K562 (cell line): ENCODE data around the gene MGAT4B. TPM values are rescaled to one million over a fixed set of nuclear protein-coding genes. Genes with fewer than 3 reads are reported as not detected.

Experiments
- ARID1B ChIP-seq: fragments of 450-650 bp; IDR thresholded peaks from 2 replicates; pipeline ENCODE4 v1.6.1; 2016; ENCODE audit warnings: antibody characterized with exemption, mild to moderate bottlenecking, inconsistent platforms
- BRD9 ChIP-seq: fragments of 450-650 bp; IDR thresholded peaks from 2 replicates; pipeline ENCODE4 v1.6.1; 2018; ENCODE audit warnings: low read depth; ENCODE audit not compliant: partially characterized antibody
- CBX1 ChIP-seq: sonication (generic); IDR thresholded peaks from 2 replicates; pipeline ENCODE4 v1.6.1; 2016; ENCODE audit warnings: antibody characterized with exemption, low read depth, mild to moderate bottlenecking
- CHD4 ChIP-seq: fragments of 200-600 bp; sonication (generic); IDR thresholded peaks from 3 replicates; pipeline ENCODE4 v1.6.1; 2012; ENCODE audit warnings: low read depth, mild to moderate bottlenecking, mixed read lengths, low read length, inconsistent platforms; ENCODE audit not compliant: insufficient read depth, insufficient replicate concordance, poor library complexity, severe bottlenecking
- DDX20 ChIP-seq: fragments of 450-650 bp; IDR thresholded peaks from 2 replicates; pipeline ENCODE4 v1.6.1; 2016; ENCODE audit warnings: missing genetic modification characterization, low read depth, mild to moderate bottlenecking, missing compliant biosample characterization, moderate library complexity
- ESRRA ChIP-seq: fragments of 450-650 bp; IDR thresholded peaks from 2 replicates; pipeline ENCODE4 v1.6.1; 2014; ENCODE audit warnings: low read depth, mild to moderate bottlenecking, moderate library complexity, borderline replicate concordance
- HNRNPH1 ChIP-seq: fragments of 200-400 bp; formaldehyde crosslinking; optimal IDR thresholded peaks from 2 replicates; pipeline ENCODE3; 2017; ENCODE audit warnings: low read depth, mild to moderate bottlenecking, low read length, moderate library complexity
- NFYB ChIP-seq: IDR thresholded peaks from 2 replicates; pipeline ENCODE4 v1.6.1; 2011; ENCODE audit warnings: mild to moderate bottlenecking, moderate library complexity; ENCODE audit not compliant: insufficient read length; ENCODE audit errors: extremely low read depth
- NR2C1 ChIP-seq, 2 experiments: fragments of 450-650 bp; IDR thresholded peaks; 2 replicates each; pipeline ENCODE4 v1.6.1; 2017; ENCODE audit warnings: mild to moderate bottlenecking in 2 of 2, antibody characterized with exemption in 1 of 2, inconsistent platforms in 1 of 2, missing compliant biosample characterization in 1 of 2, missing genetic modification characterization in 1 of 2
- PPARD ChIP-seq: fragments of 250-450 bp; sonication (Bioruptor Pico); IDR thresholded peaks from 2 replicates; pipeline ENCODE4 v1.8.0; 2022; ENCODE audit warnings: inconsistent platforms, mild to moderate bottlenecking, moderate library complexity
- PTBP1 ChIP-seq: fragments of 200-400 bp; formaldehyde crosslinking; IDR thresholded peaks from 2 replicates; pipeline ENCODE4 v1.6.1; 2017; ENCODE audit warnings: low read depth, low read length
- PYGO2 ChIP-seq: fragments of 450-650 bp; IDR thresholded peaks from 2 replicates; pipeline ENCODE4 v1.6.1; 2016; ENCODE audit warnings: mild to moderate bottlenecking, missing genetic modification characterization, moderate library complexity, missing compliant biosample characterization
- RFX5 ChIP-seq: IDR thresholded peaks from 2 replicates; pipeline ENCODE4 v1.6.1; 2011; ENCODE audit warnings: low read depth, mild to moderate bottlenecking, improper control_type of control experiment, low read length
- SAP30 ChIP-seq: fragments of 200-600 bp; sonication (generic); IDR thresholded peaks from 2 replicates; pipeline ENCODE4 v1.6.1; 2012; ENCODE audit warnings: borderline replicate concordance, low read depth, mild to moderate bottlenecking, moderate library complexity, low read length, control low read depth, inconsistent platforms; ENCODE audit not compliant: insufficient read depth, poor library complexity, severe bottlenecking
- SMC3 ChIP-seq: conservative IDR thresholded peaks from 2 replicates; pipeline ENCODE4 v1.6.1; 2011; ENCODE audit warnings: low read depth, low read length, improper control_type of control experiment; ENCODE audit not compliant: insufficient read depth
- SNAPC5 ChIP-seq: fragments of 250-450 bp; sonication (Bioruptor Pico); IDR thresholded peaks from 2 replicates; pipeline ENCODE4 v1.8.0; 2021; ENCODE audit warnings: moderate library complexity, mild to moderate bottlenecking, inconsistent platforms
- SNIP1 ChIP-seq: fragments of 450-650 bp; IDR thresholded peaks from 2 replicates; pipeline ENCODE4 v1.7.1; 2017; ENCODE audit warnings: low read depth, mild to moderate bottlenecking
- STAT6 ChIP-seq: sonication (generic); formaldehyde crosslinking; IDR thresholded peaks from 2 replicates; pipeline ENCODE4 v1.8.1; 2023; ENCODE audit warnings: mild to moderate bottlenecking, missing genetic modification reagents
- THAP7 ChIP-seq: fragments of 250-450 bp; sonication (Bioruptor Pico); IDR thresholded peaks from 2 replicates; pipeline ENCODE4 v1.5.0; 2021
- ZFP30 ChIP-seq: fragments of 250-450 bp; sonication (Bioruptor Pico); IDR thresholded peaks from 2 replicates; pipeline ENCODE4 v1.8.0; 2022; ENCODE audit warnings: moderate library complexity, mild to moderate bottlenecking, inconsistent platforms, borderline replicate concordance
- ZNF134 ChIP-seq: fragments of 250-450 bp; sonication (Bioruptor Pico); conservative IDR thresholded peaks from 2 replicates; pipeline ENCODE4 v1.4.0; 2020
- ZNF23 ChIP-seq: fragments of 250-450 bp; sonication (Bioruptor Pico); IDR thresholded peaks from 2 replicates; pipeline ENCODE4 v1.4.0; 2020; ENCODE audit warnings: mild to moderate bottlenecking
- ZNF512 ChIP-seq: IDR thresholded peaks from 2 replicates; pipeline ENCODE4 v1.6.1; 2016; ENCODE audit warnings: missing genetic modification characterization, missing compliant biosample characterization
- polyA plus RNA-seq, 8 experiments: library from polyadenylated mRNA; depleted of rRNA in 4 of 8; stranded (reverse) in 5 of 8; unstranded in 3 of 8; fragments of >200 nt; fragmentation: Nextera tagmentation in 2 of 8; fragmentation: Illumina TruSeq in 1 of 8; extraction: Ambion mirVana in 2 of 8; extraction: Trizol in 1 of 8; gene quantifications; 2 replicates each; pipeline versions ENCODE4 v1.2.1 to v1.2.3, GENCODE V29; 2011 to 2014; ENCODE audit warnings: inconsistent platforms in 1 of 8, missing spikeins in 1 of 8
- total RNA-seq, 7 experiments: library from RNA; depleted of rRNA in 6 of 7; stranded (reverse); fragments of >200 nt in 6 of 7; fragmentation: Illumina TruSeq in 2 of 7; extraction: Trizol in 2 of 7; gene quantifications; 2 replicates each; pipeline versions ENCODE4 v1.2.1 to v1.2.3, GENCODE V29; 2011 to 2021; ENCODE audit warnings: low replicate concordance in 1 of 7

The MGAT4B gene
- total and polyA plus RNA-seq, 9 of the 15 experiments (the other 6 are each of a cell fraction or from before 2014, with no cell fraction given), result 0.34 to 133 (median 75.4) TPM

GRCh38 chr5:179805529-179806249 lies 977 bp downstream of the MGAT4B start (continued):
- no peak for TF ChIP-seq ZFP30
- TF ChIP-seq THAP7, result no peak
- TF ChIP-seq NFYB, result no peak
- no peak for TF ChIP-seq SNIP1
- no peak for TF ChIP-seq CBX1
- TF ChIP-seq CHD4, result no peak
- TF ChIP-seq PTBP1, result no peak
- no peak for TF ChIP-seq BRD9
- no peak for TF ChIP-seq RFX5
- no peak for TF ChIP-seq PYGO2 (tag)
- no peak for TF ChIP-seq NR2C1 (IDR thresholded peaks at IDR 0.05)
- TF ChIP-seq NR2C1 (tag; IDR thresholded peaks at IDR 0.05), result no peak
- no peak for TF ChIP-seq HNRNPH1
- no peak for TF ChIP-seq STAT6 (CRISPR knock-in tag)
- TF ChIP-seq SNAPC5 (CRISPR knock-in tag), result no peak
- no peak for TF ChIP-seq ESRRA
- no peak for TF ChIP-seq ZNF134 (CRISPR knock-in tag)
- no peak for TF ChIP-seq ZNF23 (CRISPR knock-in tag)
- no peak for TF ChIP-seq SMC3
- TF ChIP-seq ZNF512, result no peak
- TF ChIP-seq PPARD (CRISPR knock-in tag), result no peak
- no peak for TF ChIP-seq DDX20 (tag)
- TF ChIP-seq SAP30, result peak; percentile 53
- no peak for TF ChIP-seq ARID1B
